22Rv1 (cell line): Measurements from ENCODE around the gene DEPDC5.

Source experiments
- H3K27ac ChIP-seq: fragments of 450-650 bp; 2 replicates; pipeline ENCODE4 v1.5.1; 2017
- CTCF ChIP-seq: fragments of 450-650 bp; IDR thresholded peaks from 2 replicates; pipeline ENCODE4 v1.5.1; 2017; ENCODE audit warnings: mild to moderate bottlenecking
- ZFX ChIP-seq: fragments of 450-650 bp; IDR thresholded peaks from 2 replicates; pipeline ENCODE4 v1.6.1; 2017; ENCODE audit warnings: antibody characterized with exemption, borderline replicate concordance

DEPDC5 gene

GRCh38 chr22:31921106-31921505, 167.3 kb downstream of the DEPDC5 start:
- TF ChIP-seq CTCF (no peak), ZFX (no peak)
- H3K27ac ChIP-seq, result no peak overlapping the region

GRCh38 chr22:31922534-31922933, 168.7 kb downstream of the DEPDC5 start:
- no peak overlapping the region for H3K27ac ChIP-seq
- no peak for TF ChIP-seq CTCF
- TF ChIP-seq ZFX, result no peak

GRCh38 chr22:31923136-31923535, 169.3 kb downstream of the DEPDC5 start:
- no peak for TF ChIP-seq CTCF
- TF ChIP-seq ZFX, result no peak
- no peak overlapping the region for H3K27ac ChIP-seq

- TF ChIP-seq CTCF (no peak), ZFX (no peak)
- no peak overlapping the region for H3K27ac ChIP-seq
Observed at GRCh38 chr22:31923747-31924146, 169.9 kb downstream of the DEPDC5 start.

GRCh38 chr22:31925056-31925455, 171.2 kb downstream of the DEPDC5 start:
- TF ChIP-seq CTCF, result no peak
- no peak for TF ChIP-seq ZFX
- H3K27ac ChIP-seq, result no peak overlapping the region

GRCh38 chr22:31926024-31926423, 172.2 kb downstream of the DEPDC5 start:
- no peak overlapping the region for H3K27ac ChIP-seq

GRCh38 chr22:31926969-31927368, 173.2 kb downstream of the DEPDC5 start:
- TF ChIP-seq ZFX (no peak), CTCF (no peak)
- no peak overlapping the region for H3K27ac ChIP-seq

More at GRCh38 chr22:31926024-31926423, 172.2 kb downstream of the DEPDC5 start:
- no peak for TF ChIP-seq ZFX

- TF ChIP-seq CTCF (no peak), ZFX (no peak)
- H3K27ac ChIP-seq, result no peak overlapping the region
Observed at GRCh38 chr22:31927562-31927961, 173.7 kb downstream of the DEPDC5 start.
